GM21526 (cell line): ENCODE measurements around the gene CWC25.
A peak's percentile ranks its signal among the peaks of the same experiment; 100 is the strongest.

Experiments
- ATAC-seq: cut with Tn5 transposase; IDR thresholded peaks from one replicate; pipeline ENCODE4 v1.9.1; 2021; ENCODE audit warnings: moderate library complexity; ENCODE audit not compliant: unreplicated experiment, low FRiP score

Gene CWC25

GRCh38 chr17:38853292-38854219 lies 28.4 kb upstream of the CWC25 start, which contains the start of gene RPL23:
RPL23 (minus strand) TSS chr17:38853721; CDS start chr17:38853710, 11 bp downstream.
- ATAC-seq = peak; percentile 65

DNA sequence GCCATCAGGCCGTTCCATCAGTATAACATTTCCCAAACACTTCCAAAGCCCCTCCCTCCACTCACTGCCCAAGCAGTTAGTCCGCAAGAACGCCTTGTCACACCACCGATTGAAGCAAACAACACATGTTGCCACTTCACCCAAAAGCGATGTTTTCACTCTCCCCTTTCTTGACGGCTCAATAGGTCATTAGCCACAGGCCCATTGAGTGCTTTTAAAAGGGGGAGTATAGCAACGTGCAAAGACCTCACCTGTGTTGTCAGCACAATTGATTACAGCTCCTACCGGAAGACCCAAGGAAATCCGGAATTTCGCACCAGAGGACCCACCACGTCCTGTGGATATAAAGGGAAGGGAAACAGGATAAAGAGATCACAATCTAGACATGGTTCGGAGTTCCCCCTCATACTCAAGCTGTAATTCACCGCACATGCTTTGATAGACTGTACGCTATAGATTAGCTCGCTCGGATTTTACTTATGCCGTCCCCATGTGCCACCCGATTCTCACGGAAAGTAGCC lies 27.7 kb upstream of the CWC25 start:
- no peak for ATAC-seq

DNA sequence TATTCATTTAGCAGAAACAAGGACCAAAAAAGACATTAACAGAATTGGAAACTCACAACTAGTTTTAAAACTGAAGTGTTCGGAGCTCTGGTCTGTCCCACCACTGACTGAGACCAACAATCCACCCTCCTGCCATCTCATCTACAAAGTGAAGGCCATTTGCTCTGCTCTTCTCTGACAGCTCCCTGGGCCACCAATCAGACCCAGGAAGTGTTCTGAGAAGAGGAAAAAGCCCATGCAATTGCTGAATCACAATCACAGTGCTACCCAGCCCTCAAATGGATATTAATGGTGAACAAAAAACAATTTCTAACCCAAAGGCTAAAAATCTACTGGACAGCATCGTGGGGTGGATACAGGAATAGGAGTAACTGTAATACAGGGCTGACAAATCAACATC lies 26.3 kb upstream of the CWC25 start:
- no peak for ATAC-seq

- ATAC-seq = no peak
Measured at GRCh38 chr17:38850374-38850773, 25.3 kb upstream of the CWC25 start.

DNA sequence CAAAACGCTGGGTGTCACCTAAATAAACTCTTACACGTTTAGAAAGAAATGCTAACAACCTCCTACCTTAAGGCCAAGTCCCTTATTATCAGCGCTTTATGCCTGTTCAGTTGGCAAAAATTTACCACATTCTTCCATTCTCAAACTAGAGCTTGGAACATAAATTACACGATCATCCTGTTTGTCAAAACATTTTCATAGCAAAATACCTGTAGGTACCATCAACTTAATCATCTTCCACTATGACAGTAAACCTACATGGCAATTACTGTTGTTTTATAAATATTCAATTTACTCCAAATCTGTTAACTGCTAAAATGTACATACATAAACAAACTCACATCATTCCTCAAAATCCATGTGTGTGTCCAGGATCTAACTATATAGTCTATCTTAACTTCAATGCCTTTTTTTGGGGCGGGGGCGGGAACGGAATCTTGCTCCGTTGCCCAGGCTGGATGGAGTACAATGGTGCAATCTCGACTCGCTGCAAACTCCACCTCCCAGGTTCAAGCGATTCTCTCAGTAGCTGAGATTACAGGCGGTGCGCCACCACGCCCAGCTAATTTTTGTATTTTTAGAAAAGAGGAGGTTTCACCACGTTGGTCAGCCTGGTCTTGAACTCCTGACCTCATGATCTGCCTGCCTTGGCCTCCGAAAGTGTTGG lies 24.0 kb upstream of the CWC25 start:
- ATAC-seq = no peak

DNA sequence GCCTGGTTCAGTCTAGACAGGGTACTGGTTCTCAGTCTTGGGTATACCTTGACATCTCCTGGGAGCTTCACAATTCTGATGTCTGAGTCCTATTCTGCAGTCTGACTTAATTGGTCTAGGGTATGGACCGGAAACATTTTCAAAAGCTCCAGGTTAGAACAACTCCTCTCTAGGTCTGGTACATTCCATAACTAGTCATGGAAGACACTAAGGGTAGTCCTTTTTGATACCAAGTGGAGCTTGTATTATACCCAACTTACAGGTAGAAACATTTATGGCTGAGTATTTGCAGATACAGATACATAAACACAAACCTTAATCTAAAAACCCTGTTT lies 23.4 kb upstream of the CWC25 start:
- no peak for ATAC-seq

DNA sequence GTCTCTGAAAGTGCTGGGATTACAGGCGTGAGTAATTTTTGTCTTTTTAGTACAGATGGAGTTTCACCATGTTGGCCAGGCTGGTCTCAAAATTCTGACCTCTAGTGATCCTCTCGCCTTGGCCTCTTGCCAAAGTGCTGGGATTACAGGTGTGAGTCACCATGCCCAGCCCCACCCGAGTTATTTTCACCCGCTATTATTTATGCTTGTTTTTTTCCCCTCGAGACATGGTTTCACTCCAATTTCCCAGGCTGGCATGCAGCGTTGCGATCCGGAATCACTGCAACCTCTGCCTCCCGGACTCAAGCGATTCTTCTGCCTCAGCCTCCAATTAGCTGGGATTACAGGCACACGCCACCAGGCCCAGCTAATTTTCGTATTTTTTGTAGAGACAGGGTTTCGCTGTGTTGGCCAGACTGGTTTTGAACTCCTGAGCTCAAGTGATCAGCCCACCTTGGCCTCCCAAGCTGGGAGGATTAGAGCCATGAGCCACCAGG lies 19.2 kb upstream of the CWC25 start:
- ATAC-seq = no peak

GRCh38 chr17:38825762-38826247 lies 684 bp upstream of the CWC25 start:
- no peak for ATAC-seq

DNA sequence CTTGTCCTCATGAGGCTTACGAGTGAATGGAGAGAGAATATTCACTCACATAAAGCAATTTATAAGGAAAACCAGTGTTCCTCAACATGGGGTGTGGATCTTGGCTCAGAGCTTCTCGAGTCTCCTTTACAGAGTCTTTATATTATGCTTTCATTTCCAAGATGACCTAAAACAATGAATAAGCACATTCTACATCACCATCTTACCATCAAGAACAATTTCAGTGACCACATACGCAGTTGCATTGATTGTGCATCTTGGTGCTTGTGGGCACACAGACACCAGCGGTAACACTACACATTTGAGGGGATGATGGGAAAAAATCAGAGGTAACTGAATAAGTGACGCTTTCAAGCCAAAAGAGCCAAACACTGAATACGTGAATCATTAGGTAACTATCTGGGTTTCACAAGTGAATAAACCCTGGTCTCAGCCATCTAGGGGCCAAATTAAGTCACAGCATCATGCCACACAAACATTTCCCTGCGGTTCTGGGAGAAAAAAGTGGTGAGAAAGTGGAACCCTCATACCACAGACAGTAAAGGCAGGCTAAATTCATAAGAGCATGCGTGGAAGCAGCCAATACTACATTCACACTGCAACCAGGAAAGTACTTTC lies 9.4 kb downstream of the CWC25 start:
- ATAC-seq = no peak

- no peak for ATAC-seq
Measured at GRCh38 chr17:38809828-38810227, 15.3 kb downstream of the CWC25 start.

DNA sequence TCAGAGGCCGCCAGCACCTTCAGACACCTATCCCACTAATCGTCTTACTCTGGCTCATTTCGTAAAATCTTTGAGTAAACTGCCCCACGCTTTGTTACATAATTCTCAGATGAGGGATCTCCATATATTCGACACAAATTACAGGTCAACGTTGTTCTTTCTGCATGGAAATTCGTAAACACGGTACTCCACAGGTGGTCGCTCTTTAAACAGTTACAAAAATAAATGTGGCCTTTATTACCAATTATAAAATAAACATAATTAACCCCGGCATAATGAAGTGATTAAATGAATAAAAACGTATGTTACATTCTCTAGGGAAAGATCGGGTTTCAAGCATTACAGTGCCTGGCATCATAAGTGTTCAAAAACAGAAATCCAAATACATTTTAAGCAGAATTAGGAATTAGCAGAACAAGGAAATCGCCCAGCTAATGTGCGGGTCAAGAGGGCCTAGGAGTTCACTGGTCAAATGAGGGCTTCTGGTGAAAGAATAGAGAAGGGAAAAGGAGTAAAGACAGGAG lies 24.8 kb downstream of the CWC25 start:
- ATAC-seq = no peak

GRCh38 chr17:38799501-38800236 lies 25.5 kb downstream of the CWC25 start, which contains the start of gene PIP4K2B:
PIP4K2B (minus strand) TSS chr17:38799556; CDS start chr17:38799424, 132 bp downstream.
- peak; percentile 75 for ATAC-seq

DNA sequence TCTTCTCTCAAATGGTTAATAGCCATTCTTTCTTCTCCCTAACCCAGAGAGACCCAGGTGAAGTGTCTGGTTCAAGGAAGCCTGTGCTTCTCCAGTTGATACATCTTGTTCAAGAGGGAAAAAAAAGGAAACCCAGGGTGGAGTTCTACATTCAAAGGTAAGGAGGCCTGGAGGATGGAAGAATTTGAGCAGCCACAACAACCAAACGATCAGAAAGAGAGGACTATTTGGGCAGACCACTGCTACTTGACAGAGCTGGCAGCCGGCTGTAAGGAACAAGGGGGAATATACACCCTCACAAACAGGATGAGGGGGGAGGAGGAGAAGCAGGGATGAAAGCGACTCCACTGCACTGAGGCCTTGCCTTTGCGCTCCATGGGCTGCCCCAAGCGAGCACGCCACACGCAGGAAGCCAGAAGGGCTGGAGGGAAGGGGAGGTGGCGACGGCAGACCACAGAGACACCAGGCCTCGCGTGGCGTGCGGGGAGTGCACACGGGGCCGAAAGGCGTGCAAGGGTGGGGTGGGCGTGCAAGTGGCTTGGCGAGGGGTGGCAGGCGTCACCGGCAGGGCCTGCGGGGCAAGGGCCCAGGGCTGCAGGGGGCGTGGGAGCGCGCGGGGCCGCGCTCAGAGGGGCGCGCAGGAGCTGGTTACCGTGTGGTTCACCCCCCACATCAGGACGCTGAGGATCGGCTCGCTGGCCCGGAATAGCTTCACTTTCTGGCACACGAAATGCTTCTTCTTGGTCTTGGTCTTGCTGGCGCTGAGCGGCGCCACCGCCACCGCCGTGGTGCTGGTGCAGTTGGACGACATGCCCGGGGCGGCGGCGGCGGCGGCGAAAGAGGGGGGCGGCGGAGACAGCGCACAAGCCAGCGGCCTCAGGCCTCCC lies 26.3 kb downstream of the CWC25 start:
- ATAC-seq = peak; percentile 29

DNA sequence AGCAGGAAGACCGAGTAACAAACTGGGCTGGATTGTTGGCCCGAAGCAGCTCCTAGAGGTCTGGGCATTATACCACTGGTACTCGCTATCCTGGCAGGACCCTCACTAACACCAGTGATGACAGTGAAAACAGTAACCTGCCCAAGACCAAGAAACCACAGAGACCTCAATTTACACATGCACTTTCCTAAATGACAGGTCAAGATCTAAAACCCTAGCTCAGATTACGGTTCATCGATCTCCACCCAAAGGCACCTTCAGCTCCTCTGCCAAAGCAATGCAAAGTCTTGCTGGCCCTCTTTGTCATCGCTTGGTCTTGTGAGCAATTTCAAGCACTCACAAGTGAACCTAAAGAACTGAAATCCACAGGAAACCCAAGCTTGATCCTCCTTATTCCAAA lies 27.3 kb downstream of the CWC25 start:
- ATAC-seq = no peak

GRCh38 chr17:38797158-38797490 lies 28.0 kb downstream of the CWC25 start:
- ATAC-seq = no peak

DNA sequence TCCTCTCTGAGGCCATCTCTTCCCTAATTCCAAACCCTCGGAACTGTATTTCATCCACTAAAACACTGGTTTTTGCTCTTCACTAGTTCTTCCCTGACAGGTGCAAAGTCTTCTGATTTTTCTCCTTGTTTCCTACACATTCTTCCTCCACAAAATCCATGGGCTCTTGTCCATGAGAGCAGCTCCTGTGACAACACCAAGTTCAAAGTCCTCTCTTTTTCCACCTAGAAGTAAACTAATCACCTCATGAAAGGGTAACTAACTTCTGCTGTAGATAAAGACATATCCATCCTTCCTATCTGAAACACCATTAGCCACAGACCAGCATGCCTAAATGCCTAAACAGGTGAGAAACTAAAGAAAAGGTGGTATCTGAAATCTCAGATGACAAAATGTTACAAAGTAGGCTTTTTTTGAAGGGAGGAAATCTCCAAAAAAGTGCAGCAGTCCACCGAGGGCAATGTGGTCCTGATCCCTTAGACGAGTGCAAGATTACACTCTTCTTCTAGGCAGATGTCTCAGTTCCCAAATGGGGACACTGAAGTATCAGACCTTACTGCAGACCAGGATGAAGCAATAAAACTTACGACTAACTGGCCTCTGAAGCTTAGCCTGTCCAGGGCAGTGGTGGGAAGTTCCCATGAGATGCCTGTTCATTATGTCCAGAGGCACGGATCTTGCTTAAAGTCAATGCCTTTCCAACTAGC lies 28.5 kb downstream of the CWC25 start:
- ATAC-seq = no peak

DNA sequence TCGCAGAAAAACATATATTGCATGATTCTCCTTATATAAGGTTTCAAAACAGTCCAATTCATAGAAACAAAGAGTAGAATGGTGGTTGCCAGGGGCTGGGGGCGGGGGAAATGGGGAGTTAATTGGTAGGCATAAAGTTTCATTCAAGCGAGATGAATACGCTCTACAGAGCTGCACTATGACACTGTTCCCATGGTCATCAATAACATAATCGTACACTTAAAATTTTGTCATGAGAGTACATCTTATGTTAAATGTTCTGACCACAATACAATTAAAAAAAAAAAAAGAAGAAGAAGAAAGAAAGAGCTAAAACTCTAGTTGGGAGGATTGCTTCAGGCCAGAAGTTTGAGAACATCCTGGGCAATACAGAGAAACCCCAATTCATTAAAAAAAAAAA lies 30.9 kb downstream of the CWC25 start:
- no peak for ATAC-seq

- no peak for ATAC-seq
Measured at GRCh38 chr17:38791162-38791561, 34.0 kb downstream of the CWC25 start.
